SIG-M5 treated with dmso at 0.1 percent for 504 hours (cell line): ENCODE data around the gene LGR5.
"Not testable (repeated sequence)": the region's sequence is repeated elsewhere in the genome, so short reads cannot be mapped to it uniquely, and the experiment has no call there.

Experiments
- DNase-seq: peaks from one replicate; lab custom pipeline; 2025; ENCODE audit not compliant: unreplicated experiment; lab: John Stamatoyannopoulos, UW

Gene LGR5

DNA sequence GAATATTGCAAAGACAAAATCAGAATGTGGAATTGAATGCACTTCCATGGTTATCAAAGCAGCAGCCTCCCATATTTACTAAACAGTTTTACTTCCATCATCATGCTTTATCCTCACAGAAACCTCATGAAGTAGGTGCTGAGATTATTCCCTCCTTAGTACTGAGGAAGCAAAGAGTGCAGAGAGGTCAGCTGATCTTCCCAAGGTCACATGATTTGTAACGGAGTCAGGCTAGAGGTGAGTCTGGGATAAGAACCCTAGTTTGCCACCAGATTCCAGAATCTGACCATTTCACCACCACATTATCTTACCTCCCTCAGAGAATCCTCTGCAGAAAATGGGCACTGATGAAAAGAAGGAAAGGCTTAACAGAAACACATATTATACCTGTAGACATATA is 102.0 kb downstream of the LGR5 start:
- no peak for DNase-seq

DNA sequence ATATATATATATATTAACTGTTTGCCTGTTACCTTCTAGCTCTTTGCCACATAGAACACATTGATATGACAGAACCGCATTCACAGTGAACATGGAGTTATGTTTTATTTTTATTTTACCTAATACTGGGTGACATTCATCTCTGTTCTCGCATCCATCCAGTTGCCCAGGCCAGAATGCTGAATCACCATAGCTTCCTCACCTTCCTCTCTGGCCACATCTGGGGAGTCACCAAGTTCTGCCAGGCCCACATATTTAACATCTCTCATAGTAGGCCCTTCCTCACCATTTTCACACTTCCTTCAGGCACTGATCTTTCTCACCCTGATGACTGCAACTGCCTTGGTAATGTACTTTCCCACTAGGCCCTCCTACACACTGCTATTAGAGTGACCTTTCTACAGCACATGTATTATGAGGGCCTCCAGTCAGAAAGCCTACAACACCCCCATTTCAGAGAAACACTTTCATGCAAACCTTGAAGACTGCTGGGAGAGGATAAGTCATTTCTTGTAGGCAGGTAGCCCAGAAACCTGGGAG is 106.8 kb downstream of the LGR5 start:
- DNase-seq: no peak

DNA sequence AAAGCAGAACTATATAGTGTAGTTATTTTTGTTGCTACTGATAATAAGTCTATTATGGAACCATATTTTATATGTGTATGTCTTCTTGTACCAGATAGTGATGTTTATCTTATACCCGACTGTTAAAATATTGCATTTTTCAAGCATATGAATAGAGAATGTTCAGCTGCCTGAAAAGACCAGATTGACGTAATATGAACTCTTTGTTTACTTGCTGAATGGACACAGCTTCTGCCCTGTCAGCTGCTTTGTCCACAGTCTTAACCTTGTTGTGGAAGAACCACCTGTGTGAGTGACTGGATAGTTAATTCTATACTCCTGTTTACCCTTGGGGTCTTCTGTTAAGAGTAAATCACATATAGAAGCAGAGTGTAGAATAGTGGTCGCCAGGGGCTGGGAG is 109.3 kb downstream of the LGR5 start:
- no peak for DNase-seq

DNA sequence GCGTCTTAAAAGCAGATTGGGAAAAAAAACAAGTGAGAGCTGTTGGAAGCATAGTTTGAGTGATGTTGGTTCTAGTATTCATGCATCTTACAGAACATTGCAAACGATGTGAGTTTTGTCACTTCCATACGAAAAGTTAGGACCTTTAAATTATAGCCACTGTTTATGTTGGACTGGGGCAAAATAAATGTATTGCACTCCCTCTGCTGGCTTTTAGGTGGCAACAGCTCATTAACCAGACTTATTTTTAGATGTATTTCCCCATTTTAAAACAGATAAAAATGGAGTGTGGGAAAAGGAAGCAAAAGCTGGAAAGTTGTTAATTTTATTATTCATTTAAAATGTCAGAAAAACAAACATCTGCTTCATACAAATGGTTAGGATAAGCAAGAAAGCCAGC is 111.9 kb downstream of the LGR5 start:
- DNase-seq: peak; percentile 57

DNA sequence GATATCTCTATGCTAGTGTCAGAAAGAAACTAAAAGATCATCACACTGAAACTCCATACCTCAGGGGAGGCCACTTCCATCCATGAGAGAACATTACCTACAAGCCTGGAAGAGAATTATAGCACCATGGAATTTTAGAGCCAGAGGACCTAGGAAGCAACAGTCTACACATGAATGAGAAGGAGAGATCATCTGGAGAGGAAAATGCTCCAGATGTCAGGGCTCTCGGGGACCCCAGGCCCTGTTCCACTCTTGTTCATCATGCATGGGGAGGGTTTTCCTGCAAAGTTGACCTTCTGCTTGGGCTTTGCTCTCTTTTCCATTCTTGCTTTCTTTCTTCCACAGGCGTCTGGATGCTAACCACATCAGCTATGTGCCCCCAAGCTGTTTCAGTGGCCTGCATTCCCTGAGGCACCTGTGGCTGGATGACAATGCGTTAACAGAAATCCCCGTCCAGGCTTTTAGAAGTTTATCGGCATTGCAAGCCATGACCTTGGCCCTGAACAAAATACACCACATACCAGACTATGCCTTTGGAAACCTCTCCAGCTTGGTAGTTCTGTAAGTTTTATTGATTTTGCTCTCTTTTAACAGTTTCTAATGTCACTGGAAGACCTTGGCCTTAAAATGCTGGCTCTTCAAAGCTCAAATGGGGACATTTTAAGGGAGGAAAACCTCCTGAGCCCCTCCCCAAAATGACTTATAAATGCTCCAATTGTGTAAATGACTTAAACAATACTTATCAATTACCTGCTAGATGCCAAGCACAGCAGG is 113.3 kb downstream of the LGR5 start:
- no peak for DNase-seq

DNA sequence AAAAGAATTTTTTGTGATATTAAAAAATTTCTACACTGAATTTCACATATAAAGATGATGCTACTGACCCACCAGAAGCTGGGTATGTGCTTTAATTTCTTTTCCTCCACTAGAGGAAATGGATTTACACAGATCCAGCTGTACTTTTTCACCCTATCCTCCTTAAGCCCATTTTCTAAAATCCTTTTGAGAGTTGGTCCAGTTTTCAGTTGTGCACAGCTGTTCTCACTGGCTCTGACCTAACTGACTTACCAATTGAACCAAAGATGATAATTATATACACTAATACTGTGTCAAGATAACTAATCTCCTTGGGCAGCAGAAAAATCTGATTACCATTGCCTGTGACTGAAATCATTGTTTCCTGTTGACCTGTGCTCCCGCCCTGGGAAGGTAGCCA is 115.6 kb downstream of the LGR5 start:
- DNase-seq: no peak

DNA sequence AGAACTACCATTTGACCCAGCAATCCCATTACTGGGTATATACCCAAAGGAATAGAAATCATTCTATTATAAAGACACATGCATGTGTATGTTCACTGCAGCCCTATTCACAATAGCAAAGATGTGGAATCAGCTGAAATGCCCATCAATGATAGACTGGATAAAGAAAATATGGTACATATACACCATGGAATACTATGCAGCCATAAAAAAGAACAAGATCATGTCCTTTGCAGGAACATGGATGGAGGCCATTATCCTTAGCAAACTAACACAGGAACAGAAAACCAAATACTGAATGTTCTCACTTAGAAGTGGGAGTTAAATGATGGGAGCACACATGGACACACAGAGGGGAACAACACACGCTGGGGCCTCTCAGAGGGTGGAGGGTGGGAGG is 116.2 kb downstream of the LGR5 start:
- not testable (repeated sequence) for DNase-seq

DNA sequence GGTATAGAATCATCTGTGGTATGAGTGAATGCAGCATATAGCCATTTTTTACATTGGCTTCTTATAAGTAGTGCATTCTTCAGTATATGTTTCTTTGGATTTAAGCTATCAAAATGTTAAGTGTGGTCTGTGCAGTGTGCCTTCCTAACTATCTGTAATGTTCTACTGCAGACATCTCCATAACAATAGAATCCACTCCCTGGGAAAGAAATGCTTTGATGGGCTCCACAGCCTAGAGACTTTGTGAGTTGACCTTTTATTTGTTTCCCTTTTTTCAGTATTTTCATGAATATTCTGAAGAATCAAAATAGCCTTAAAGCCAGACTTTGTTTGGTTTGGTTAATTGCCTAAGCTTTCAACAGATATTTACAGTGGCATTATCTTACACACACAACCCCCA is 116.8 kb downstream of the LGR5 start:
- no peak for DNase-seq

DNA sequence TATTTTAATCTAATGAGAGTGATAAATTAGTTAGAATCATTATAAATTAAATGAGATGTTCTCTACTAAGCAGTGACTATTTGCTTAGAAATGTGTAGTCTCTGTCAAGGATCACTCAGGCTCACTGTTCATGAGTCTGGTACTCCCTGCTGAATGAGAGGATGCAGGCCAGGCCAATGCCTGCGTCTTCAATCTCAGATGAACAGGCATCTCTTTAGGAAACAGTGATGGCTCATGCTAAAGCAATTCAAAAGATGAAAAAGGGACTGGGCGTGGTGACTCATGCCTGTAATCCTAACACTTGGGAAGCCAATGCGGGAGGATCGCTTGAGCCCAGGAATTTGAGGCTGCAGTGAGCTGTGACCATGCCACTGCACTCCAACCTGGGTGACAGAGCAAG is 117.3 kb downstream of the LGR5 start:
- DNase-seq: no peak

DNA sequence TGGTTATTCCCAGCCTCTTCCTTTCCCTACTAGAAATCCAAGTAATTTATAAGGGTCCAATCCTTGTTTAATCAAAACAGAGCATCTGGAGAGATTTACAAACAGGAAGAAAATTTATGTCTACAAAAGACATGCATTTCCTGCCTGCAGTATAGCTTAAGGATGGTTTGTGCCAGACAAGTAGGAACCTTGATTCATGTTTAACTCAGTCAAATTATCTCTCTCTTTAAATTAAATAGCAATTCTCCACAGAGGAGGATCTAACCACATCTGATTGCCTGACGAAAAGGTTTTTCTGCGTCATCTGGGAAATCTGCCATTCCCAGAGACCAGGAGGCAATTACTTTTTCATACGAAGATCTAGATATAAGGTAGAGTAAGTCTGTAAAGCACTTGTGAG is 118.8 kb downstream of the LGR5 start:
- DNase-seq: no peak

DNA sequence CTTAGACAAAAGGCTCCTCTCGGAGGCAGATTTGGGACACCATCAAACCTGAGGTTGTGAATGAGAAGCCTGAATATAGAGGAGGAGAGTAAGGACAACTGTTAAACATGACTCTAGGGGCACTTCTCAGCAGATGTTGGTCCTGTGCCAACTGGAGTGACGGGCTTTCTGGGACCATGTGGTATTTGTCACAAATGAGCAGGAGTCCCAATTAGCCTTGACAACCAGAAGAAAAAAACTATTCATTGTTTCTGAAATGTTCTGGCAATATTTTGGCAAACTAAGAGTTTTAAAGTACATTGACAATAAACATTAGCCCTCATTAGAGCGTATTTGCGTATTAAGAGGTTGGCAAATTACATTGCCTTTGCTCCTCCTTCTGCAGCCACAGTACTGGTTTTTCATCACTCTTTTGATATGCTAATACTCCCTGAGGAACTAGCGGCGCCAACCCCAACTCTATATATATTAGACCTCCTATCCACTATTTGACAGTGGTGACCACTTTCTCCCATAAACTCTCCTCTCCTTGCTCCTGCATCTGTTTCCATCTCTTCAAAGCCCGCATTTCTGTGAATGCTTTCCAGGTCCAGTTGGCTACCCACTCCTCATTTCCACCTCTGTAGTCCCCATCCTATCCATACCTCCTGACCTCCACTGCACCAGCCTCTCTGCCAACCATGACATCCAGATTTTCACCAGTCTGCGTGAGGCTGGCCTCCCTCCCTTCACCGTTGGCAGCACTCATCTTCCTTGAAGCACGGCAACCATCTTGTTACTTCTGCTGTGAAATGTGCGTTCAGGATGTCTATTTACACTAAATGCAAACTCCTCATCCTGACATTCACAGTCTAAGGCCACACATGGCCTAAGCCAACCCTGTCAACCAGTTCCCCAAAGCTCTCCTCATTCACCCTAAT is 123.3 kb downstream of the LGR5 start:
- DNase-seq: no peak

DNA sequence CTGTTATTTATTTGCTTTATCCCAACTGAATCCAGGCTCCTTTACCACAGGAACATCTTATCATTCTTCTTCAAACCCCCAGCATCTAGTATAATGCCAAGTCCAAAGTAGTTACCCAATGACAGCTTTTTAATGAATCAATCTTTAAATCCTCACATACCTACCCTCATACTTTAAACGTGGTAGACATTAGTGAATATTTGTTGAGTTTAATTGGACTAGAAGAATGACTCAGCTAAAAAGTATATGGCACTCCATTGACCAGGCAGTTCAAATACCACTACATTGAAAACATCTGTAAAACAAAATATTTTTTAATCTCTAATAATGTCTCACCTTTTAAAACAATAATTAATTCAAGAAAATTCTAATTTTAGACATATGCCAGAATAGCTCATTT is 125.9 kb downstream of the LGR5 start:
- DNase-seq: no peak

DNA sequence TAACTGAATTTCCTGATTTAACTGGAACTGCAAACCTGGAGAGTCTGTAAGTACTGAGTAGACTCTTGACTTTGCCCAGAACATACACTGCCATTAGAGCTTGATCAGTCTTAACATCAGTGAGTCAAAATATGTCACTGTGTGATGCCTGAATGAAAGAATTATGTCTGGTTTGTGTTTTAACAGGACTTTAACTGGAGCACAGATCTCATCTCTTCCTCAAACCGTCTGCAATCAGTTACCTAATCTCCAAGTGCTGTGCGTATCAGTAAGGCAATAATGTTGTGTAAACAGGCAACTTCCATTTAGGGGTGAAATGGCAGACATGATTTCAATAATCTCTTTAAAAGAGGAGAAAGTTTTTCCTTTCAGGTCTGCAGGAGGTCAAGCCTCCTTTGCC is 127.1 kb downstream of the LGR5 start:
- peak; percentile 7 for DNase-seq

DNA sequence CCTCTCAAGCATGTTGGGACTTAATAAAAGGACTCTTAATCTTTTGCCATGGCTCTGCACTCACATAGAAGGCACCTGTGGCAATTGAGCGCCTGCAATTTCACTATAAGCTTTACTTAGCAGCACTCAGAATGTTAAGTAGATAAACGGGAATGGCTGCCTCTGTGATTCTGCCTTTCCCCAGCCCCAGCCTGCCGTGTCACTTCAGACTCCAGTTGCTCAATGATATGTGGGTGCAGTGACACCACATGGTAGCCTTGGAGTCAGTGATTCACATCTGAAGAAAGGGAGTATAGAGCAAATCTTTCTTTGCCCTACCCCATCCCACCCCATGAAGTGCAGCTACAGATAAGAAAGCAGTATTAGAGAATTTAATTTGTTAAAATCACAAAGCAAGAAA is 127.9 kb downstream of the LGR5 start:
- no peak for DNase-seq

DNA sequence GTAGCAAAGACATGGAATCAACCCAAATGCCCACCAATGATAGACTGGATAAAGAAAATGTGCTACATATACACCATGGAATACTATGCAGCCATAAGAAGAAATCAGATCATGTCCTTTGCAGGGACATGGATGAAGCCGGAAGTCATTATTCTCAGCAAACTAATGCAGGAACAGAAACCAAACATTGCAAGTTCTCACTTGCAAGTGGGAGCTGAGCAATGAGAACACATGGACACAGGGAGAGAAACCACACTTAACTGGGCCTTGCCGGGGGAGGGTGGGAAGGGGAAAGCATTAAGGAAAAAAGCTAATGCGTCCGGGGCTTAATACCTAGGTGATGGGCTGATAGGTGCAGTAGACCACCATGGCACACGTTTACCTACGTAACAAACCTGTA is 130.3 kb downstream of the LGR5 start:
- DNase-seq: not testable (repeated sequence)

DNA sequence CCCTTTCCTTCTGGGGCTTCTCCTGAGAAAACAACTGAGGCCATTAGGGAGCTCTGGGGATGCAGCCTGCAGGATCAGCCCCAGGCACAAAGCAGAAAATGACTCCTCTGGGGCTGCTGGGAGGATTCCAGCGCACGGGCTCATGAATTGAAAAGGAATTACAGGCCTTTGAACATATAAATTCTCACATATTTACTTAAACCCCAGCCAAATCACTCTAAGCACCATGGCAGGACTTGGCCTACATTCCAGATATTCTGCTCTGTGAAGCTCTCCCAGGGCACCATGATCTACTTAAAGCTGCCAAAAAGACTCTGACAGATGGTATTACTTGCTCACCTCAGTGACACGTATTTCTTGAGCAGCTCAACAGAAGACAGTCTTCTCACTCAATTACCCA is 136.9 kb downstream of the LGR5 start:
- DNase-seq: no peak

DNA sequence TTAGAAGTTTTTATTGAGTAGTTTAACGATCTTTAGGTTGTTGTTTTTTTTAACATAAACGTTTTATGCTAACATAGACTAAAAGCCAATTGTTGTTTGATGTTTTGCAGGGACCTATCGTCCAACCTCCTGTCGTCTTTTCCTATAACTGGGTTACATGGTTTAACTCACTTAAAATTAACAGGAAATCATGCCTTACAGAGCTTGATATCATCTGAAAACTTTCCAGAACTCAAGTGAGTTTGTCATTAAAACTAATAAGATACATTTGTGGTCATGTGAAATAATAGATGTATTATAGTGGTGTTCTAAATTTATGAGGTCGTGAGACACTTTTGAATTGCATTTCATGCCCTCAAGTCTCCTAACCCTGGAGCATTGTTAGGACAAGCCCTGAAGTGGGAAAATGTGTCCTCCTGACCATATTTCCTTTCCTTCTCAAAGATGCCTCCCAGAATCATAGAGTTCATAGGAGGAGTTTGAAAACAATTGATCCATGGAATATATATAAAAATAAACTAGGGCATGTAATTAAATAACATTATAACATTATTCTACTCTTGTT is 139.2 kb downstream of the LGR5 start:
- no peak for DNase-seq

DNA sequence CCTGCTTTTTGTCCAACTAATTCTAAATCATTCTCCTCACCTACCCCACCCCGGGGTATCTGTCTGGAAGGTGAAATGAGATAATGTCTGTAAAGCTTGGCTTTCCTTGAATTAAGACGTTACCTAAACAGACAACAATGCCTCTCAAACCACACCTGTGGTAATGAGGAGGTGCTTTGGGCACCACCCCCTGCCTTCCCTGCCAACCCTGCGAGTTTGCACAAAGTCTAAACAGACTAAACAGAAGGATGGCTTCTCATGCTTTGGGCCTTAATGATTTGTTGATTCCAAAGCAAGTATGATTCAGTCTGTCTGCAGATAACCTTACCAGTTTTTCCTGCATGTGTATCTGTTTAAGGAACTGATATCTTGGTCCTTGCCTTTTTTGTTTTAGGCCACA is 141.6 kb downstream of the LGR5 start:
- DNase-seq: no peak

DNA sequence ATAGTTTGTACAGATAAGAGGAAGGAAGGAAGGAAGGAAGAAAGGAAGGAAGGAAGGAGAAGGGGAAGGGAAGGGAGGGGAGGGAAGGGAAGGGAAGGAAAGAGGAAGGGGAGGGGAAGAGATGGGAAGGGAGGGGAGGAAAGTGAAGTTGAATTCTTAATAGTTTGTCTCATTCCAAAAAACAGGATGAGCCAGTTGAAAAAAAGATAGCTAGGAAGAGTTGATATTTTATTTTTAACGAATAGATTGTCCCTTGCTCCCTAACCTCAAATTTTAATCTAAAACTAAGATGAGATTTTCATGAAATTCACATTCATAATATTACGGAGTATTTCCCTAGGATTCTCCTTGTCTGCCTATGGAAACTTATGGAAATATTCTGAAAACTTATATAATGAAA is 143.3 kb downstream of the LGR5 start:
- DNase-seq: no peak

DNA sequence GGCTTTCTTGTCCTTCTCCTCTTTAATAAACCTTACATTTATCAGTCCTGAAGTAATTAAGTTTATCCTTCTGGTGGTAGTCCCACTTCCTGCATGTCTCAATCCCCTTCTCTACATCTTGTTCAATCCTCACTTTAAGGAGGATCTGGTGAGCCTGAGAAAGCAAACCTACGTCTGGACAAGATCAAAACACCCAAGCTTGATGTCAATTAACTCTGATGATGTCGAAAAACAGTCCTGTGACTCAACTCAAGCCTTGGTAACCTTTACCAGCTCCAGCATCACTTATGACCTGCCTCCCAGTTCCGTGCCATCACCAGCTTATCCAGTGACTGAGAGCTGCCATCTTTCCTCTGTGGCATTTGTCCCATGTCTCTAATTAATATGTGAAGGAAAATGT is 144.8 kb downstream of the LGR5 start:
- DNase-seq: no peak

DNA sequence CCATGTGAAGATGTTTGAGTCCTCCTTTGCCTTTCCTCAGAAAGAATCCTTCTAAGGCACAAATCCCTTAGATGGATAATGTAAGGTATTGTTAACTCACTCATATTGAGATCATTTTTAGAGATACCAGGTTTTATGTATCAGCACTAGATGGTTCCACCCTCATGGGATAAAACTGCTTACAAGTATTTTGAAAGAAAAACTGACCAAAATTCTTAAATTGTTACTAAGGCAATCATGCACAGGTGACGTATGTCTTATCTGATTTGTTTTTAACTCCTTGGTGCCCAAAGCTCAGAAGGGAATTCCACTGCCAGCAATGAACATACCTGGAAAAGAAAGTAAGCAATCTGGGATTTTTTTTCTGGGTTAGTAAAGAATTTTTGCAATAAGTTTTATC is 145.6 kb downstream of the LGR5 start:
- no peak for DNase-seq

DNA sequence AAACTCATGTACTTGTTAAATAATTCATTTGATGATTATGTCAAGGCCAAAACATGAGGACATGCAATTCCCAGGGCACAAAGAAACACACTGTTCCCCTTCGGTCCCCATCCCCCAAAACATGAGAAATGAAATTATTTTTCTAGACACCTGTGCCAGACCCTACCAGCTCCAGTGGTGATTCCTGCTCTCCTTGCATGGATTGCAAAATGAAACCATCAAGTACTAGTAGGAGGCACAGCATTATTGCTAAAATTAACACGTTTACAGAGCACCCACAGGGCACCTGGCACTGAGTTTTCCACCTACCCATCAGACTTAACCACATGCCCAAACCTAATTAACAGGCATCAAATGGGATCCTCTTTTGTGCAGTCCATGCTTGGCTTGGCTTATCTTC is 147.4 kb downstream of the LGR5 start:
- no peak for DNase-seq
